IMR-90 (cell line): ENCODE results near the gene KCNQ1. TPM values are rescaled to one million over a fixed set of nuclear protein-coding genes. Genes with fewer than 3 reads are reported as not detected.

Source experiments
- ATAC-seq: fragments of 200-7000 bp; cut with Tn5 transposase; 2 replicates; pipeline ENCODE4 v1.9.1; 2020; ENCODE audit warnings: low read depth, mild to moderate bottlenecking, moderate library complexity
- BruUV-seq: library from RNA; stranded (reverse); fragments of 400-500 nt; replicated peaks from 2 replicates; lab custom pipeline; 2021; lab: Mats Ljungman, UMichigan
- CTCF ChIA-PET: fragments of 300-600 bp; formaldehyde crosslinking; extraction: SDS; loops from one replicate; lab custom pipeline; 2021; ENCODE audit warnings: antibody characterized with exemption; lab: Yijun Ruan, JAX
- POLR2A ChIA-PET: fragments of 300-600 bp; sonication (Branson Sonifier 250); formaldehyde crosslinking; loops from one replicate; lab custom pipeline; 2022; ENCODE audit warnings: antibody characterized with exemption; ENCODE audit not compliant: unreplicated experiment; lab: Charles Lee
- DNase-seq: peaks from one replicate; pipeline ENCODE4 v3.0.0; 2013
- H2AFZ ChIP-seq: replicated peaks from 2 replicates; pipeline ENCODE3; 2013; ENCODE audit warnings: low read length, mild to moderate bottlenecking; ENCODE audit not compliant: poor library complexity
- H2AK5ac ChIP-seq: 2 replicates; pipeline ENCODE4 v1.6.1; 2013; ENCODE audit warnings: low read depth, low read length, inconsistent platforms
- H2AK9ac ChIP-seq: replicated peaks from 2 replicates; pipeline ENCODE3; 2013; ENCODE audit warnings: mild to moderate bottlenecking, low read depth, low read length, moderate library complexity; ENCODE audit not compliant: poor library complexity
- H2BK120ac ChIP-seq: 2 replicates; pipeline ENCODE4 v1.6.1; 2013; ENCODE audit warnings: low read depth, low read length, inconsistent platforms
- H2BK15ac ChIP-seq: 3 replicates; pipeline ENCODE4 v1.6.1; 2013; ENCODE audit warnings: low read depth, low read length, inconsistent platforms
- H2BK20ac ChIP-seq: 2 replicates; pipeline ENCODE4 v1.6.1; 2013; ENCODE audit warnings: low read depth, mild to moderate bottlenecking, inconsistent platforms, low read length, moderate library complexity
- H2BK5ac ChIP-seq: 2 replicates; pipeline ENCODE4 v1.6.1; 2013; ENCODE audit warnings: mild to moderate bottlenecking, low read depth, low read length, inconsistent platforms; ENCODE audit not compliant: poor library complexity, severe bottlenecking
- H3K14ac ChIP-seq: replicated peaks from 2 replicates; pipeline ENCODE4 v1.6.1; 2013; ENCODE audit warnings: low read depth, low read length, inconsistent platforms
- H3K18ac ChIP-seq: 2 replicates; pipeline ENCODE4 v1.6.1; 2013; ENCODE audit warnings: low read depth, low read length, control low read depth
- H3K23ac ChIP-seq: 2 replicates; pipeline ENCODE4 v1.6.1; 2013; ENCODE audit warnings: low read depth, low read length, inconsistent platforms
- H3K27ac ChIP-seq: 2 replicates; pipeline ENCODE4 v1.5.1; 2013; ENCODE audit warnings: mild to moderate bottlenecking, control low read depth, low read length; ENCODE audit not compliant: insufficient read depth
- H3K27me3 ChIP-seq: 2 replicates; pipeline ENCODE4 v1.6.1; 2013; ENCODE audit warnings: low read length; ENCODE audit not compliant: control insufficient read depth, insufficient read depth
- H3K36me3 ChIP-seq: 2 replicates; pipeline ENCODE4 v1.6.1; 2013; ENCODE audit warnings: low read length, mixed read lengths; ENCODE audit not compliant: control insufficient read depth, insufficient read depth
- H3K4ac ChIP-seq: 2 replicates; pipeline ENCODE4 v1.6.1; 2013; ENCODE audit warnings: low read depth, low read length, inconsistent platforms
- H3K4me1 ChIP-seq: 2 replicates; pipeline ENCODE4 v1.6.1; 2013; ENCODE audit warnings: low read length, mixed read lengths; ENCODE audit not compliant: control insufficient read depth, insufficient read depth
- H3K4me2 ChIP-seq: 2 replicates; pipeline ENCODE4 v1.6.1; 2013; ENCODE audit warnings: low read depth, mild to moderate bottlenecking, control low read depth, low read length, moderate library complexity
- H3K4me3 ChIP-seq: 2 replicates; pipeline ENCODE4 v1.5.1; 2013; ENCODE audit warnings: low read depth, mild to moderate bottlenecking, control low read depth, low read length, moderate library complexity; ENCODE audit not compliant: insufficient read depth
- H3K56ac ChIP-seq: 2 replicates; pipeline ENCODE4 v1.6.1; 2013; ENCODE audit warnings: low read length, inconsistent platforms; ENCODE audit not compliant: insufficient read depth; ENCODE audit errors: extremely low read depth
- H3K79me1 ChIP-seq, 2 experiments: 2 replicates each; pipeline ENCODE4 v1.6.1; 2013; ENCODE audit warnings: low read length in 2 of 2, inconsistent platforms in 1 of 2, low read depth in 1 of 2
- H3K9ac ChIP-seq: 2 replicates; pipeline ENCODE4 v1.6.1; 2013; ENCODE audit warnings: low read depth, low read length, control low read depth
- H3K9me1 ChIP-seq: 2 replicates; pipeline ENCODE4 v1.6.1; 2013; ENCODE audit warnings: low read length, inconsistent platforms; ENCODE audit not compliant: insufficient read depth
- H3K9me3 ChIP-seq: 2 replicates; pipeline ENCODE4 v1.6.1; 2013; ENCODE audit warnings: low read length; ENCODE audit not compliant: control insufficient read depth, insufficient read depth
- H4K20me1 ChIP-seq: 2 replicates; pipeline ENCODE4 v1.6.1; 2013; ENCODE audit warnings: low read length, inconsistent platforms; ENCODE audit not compliant: insufficient read depth
- H4K5ac ChIP-seq: 2 replicates; pipeline ENCODE4 v1.6.1; 2013; ENCODE audit warnings: mild to moderate bottlenecking, low read depth, low read length, control low read depth
- H4K8ac ChIP-seq, 2 experiments: 2 replicates each; pipeline ENCODE4 v1.6.1; 2013; ENCODE audit warnings: low read depth in 2 of 2, low read length in 2 of 2, control low read depth in 1 of 2, inconsistent platforms in 1 of 2
- H4K91ac ChIP-seq: 2 replicates; pipeline ENCODE4 v1.6.1; 2013; ENCODE audit warnings: low read depth, low read length, inconsistent platforms; ENCODE audit not compliant: insufficient read depth
- RAD21 ChIP-seq: IDR thresholded peaks from 2 replicates; pipeline ENCODE4 v1.6.1; 2012; ENCODE audit warnings: low read length, improper control_type of control experiment
- RFX5 ChIP-seq: IDR thresholded peaks from 2 replicates; pipeline ENCODE4 v1.8.0; 2012; ENCODE audit warnings: low read depth, mild to moderate bottlenecking, low read length, moderate library complexity
- USF2 ChIP-seq: fragments of 150-350 bp; IDR thresholded peaks from 2 replicates; pipeline ENCODE4 v1.6.1; 2017; ENCODE audit warnings: mild to moderate bottlenecking, antibody characterized with exemption, low read length, low read depth
- WGBS, 2 experiments: methylation state at CpG; one replicate each; pipeline versions ENCODE4 v1.1.5 to v1.1.7; 2013; ENCODE audit warnings: missing lambda C conversion rate in 2 of 2; ENCODE audit not compliant: insufficient read length in 1 of 2; ENCODE audit errors: extremely low coverage in 2 of 2; 5-methylcytosine and 5-hydroxymethylcytosine counted together
- dilution Hi-C: fragments of 300-500 bp; cut with HindIII; formaldehyde crosslinking; loops from one replicate; pipeline ENCODE4 v1.14.3; 2018; ENCODE audit warnings: low sequenced_read_pairs; ENCODE audit not compliant: unreplicated experiment
- in situ Hi-C: fragments of 300-500 bp; cut with MboI; formaldehyde crosslinking; loops from 3 replicates; pipeline ENCODE4 v1.14.3; 2019; ENCODE audit warnings: low sequenced_read_pairs, inconsistent platforms, mixed read lengths
- intact Hi-C: fragments of 100-400 bp; cut with micrococcal nuclease; formaldehyde crosslinking; loops from 2 replicates; pipeline ENCODE4 v1.10.0; 2022
- polyA plus RNA-seq, 3 experiments: library from polyadenylated mRNA; depleted of rRNA; stranded (reverse); fragments of >200 nt; gene quantifications; 2 replicates each; pipeline ENCODE4 v1.2.3, GENCODE V29; 2012; ENCODE audit warnings: low replicate concordance in 1 of 3
- total RNA-seq: library from RNA; depleted of rRNA; stranded (reverse); fragments of >200 nt; gene quantifications from 2 replicates; pipeline ENCODE4 v1.2.3, GENCODE V29; 2012

The KCNQ1 gene
- total and polyA plus RNA-seq, 2 of the 4 experiments (the other 2 are of a cell fraction) = 0.07 TPM; not detected in 1

GRCh38 chr11:2798951-2799761, 354.3 kb downstream of the KCNQ1 start:
- Histone ChIP-seq H4K5ac (no peak overlapping the region), H4K91ac (no peak overlapping the region), H3K9me1 (peaks cover 3% of the 10 kb centered on the region; the same call in 1 of the 2 replicates), H3K56ac (no peak overlapping the region), H3K4me3 (no peak overlapping the region), H3K9ac (no peak overlapping the region), H3K18ac (no peak overlapping the region), H3K27ac (no peak overlapping the region), H2BK120ac (no peak overlapping the region), H4K8ac (no peak overlapping the region), H4K20me1 (no peaks in the 10 kb centered on the region; the same call in 1 of the 2 replicates), H2BK20ac (no peak overlapping the region), H3K4ac (no peak overlapping the region), H2BK5ac (no peak overlapping the region), H3K23ac (peak overlapping the region; percentile 59; the same call in 1 of the 2 replicates), H2AK9ac (no peak overlapping the region), H3K36me3 (no peaks in the 10 kb centered on the region), H3K4me1 (no peaks in the 10 kb centered on the region), H2AK5ac (no peak overlapping the region), H2AFZ (no peak overlapping the region), H2BK15ac (no peak overlapping the region), H3K9me3 (peaks cover 9% of the 10 kb centered on the region), H3K79me1 (no peaks in the 10 kb centered on the region), H3K27me3 (peaks cover 24% of the 10 kb centered on the region; the same call in 1 of the 2 replicates), H3K4me2 (no peak overlapping the region), H3K14ac (no peak overlapping the region)
- BruUV-seq = no TSS peak
- DNase-seq (peak; percentile 38), ATAC-seq (peak; percentile 61)
- WGBS, 2 experiments = 65% methylated on average over 11 of the region's 17 CpGs; no CpG with 5 or more reads in 1 of the 2 experiments
- TF ChIP-seq RAD21 = no peak
- TF ChIP-seq USF2 = no peak
- TF ChIP-seq RFX5 = no peak
- dilution Hi-C loops (no loop called here), in situ Hi-C loops (no loop called here), intact Hi-C loops (no loop called here)
- CTCF ChIA-PET = no interaction called here
- POLR2A ChIA-PET = no interaction called here
